Measurements from ENCODE around the gene SNUPN. TPM values are rescaled to one million over a fixed set of nuclear protein-coding genes. Genes with fewer than 3 reads are reported as not detected.

Gene SNUPN
- total and polyA plus RNA-seq, 3 donors from 2014 or later = 37.0 to 97.5 (median 44.6) TPM

DNA sequence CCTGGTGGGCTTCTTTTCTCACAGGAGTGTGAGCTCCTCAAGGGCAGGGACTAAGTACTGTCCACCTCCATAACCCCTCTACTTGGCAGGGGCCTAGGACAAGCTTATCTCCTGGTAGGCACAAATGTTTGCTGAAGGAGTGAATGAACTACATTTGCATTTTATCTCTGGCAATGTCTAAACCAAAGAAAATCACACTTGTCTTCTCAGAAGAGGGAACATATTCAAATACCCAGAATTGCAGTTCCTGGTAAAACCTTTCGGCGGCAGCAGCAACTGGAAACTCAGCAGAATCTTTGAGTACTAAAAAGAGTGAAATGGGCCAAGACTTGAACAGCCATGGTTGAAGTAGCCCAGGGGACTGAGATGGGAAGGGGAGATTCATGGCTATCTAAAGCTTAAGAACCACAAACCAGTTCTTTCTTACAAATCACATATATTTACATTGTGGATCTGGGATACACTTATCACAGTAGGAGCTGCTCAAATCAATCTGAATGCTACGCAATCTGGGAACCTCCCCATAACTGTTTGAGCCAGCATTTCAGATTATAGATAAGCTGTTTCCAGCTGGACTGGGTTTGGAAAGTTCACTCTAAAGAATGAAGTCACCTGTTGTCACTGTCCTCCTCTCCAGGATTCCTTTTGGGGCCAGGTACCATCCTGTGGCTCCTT lies 27.7 kb downstream of the SNUPN start:
- peaks cover 24% of the 10 kb centered on the region for H3K4me1 ChIP-seq
- H3K36me3 ChIP-seq (ENCODE audit: low read depth, missing control alignments) = no peaks in the 10 kb centered on the region
- no peaks in the 10 kb centered on the region for H3K9me3 ChIP-seq
- peak overlapping the region in 1 of 2 donors; percentile 22 for H3K27ac ChIP-seq
- DNase-seq = no peak
- TF ChIP-seq POLR2A (IDR thresholded peaks at IDR 0.05) = no peak
- TF ChIP-seq, protein P1, sequence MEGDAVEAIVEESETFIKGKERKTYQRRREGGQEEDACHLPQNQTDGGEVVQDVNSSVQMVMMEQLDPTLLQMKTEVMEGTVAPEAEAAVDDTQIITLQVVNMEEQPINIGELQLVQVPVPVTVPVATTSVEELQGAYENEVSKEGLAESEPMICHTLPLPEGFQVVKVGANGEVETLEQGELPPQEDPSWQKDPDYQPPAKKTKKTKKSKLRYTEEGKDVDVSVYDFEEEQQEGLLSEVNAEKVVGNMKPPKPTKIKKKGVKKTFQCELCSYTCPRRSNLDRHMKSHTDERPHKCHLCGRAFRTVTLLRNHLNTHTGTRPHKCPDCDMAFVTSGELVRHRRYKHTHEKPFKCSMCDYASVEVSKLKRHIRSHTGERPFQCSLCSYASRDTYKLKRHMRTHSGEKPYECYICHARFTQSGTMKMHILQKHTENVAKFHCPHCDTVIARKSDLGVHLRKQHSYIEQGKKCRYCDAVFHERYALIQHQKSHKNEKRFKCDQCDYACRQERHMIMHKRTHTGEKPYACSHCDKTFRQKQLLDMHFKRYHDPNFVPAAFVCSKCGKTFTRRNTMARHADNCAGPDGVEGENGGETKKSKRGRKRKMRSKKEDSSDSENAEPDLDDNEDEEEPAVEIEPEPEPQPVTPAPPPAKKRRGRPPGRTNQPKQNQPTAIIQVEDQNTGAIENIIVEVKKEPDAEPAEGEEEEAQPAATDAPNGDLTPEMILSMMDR (IDR thresholded peaks at IDR 0.05) = no peak
- intact Hi-C loops (cut with DNase I; ENCODE audit: low total_unique reads) = no loop called here
- H3K27me3 ChIP-seq = no peaks in the 10 kb centered on the region
- H3K4me3 ChIP-seq = no peak overlapping the region
- WGBS, 2 donors = 70 to 78% methylated on average over 3 of the region's 3 CpGs

DNA sequence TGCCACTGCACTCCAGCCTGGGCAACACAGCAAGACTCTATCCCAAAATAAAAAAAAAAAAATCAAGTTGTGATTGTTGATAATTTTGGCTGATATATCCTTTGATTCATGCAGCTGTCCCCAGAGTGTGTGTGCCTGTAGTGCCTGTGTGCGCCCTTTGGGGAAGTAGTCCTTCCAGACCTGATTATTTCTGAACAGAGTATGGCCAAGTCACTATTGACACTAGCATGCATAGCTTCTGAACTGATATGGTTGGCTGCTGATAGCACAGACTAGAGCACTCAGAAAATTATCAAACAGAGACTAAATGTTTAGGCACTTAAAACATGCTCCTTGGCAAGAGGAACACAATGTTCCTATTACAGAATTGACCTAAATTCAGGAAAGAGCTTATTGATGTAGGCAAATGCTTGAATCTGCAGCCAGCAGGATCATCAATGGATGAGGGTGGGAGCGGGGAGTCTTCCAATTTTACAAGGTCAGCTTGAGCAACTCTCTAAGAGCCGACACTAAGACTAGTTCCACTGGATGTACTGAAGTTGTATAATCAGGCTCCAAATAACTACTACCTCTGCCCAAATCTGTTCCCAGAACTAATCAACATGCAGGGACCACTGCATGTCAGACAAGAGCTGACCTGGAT lies 28.7 kb downstream of the SNUPN start:
- no peak for DNase-seq
- intact Hi-C loops (cut with DNase I; ENCODE audit: low total_unique reads) = no loop called here
- no peak for TF ChIP-seq POLR2A (IDR thresholded peaks at IDR 0.05)
- TF ChIP-seq, protein P1 (IDR thresholded peaks at IDR 0.05) = no peak
- 49 to 60% methylated on average over 3 of the region's 3 CpGs for WGBS, 2 donors
- Histone ChIP-seq H3K4me3 (no peak overlapping the region), H3K27ac (peak overlapping the region in 1 of 2 donors; percentile 22), H3K27me3 (no peaks in the 10 kb centered on the region), H3K36me3 (ENCODE audit: low read depth, missing control alignments) (no peaks in the 10 kb centered on the region), H3K9me3 (no peaks in the 10 kb centered on the region), H3K4me1 (peaks cover 29% of the 10 kb centered on the region)

DNA sequence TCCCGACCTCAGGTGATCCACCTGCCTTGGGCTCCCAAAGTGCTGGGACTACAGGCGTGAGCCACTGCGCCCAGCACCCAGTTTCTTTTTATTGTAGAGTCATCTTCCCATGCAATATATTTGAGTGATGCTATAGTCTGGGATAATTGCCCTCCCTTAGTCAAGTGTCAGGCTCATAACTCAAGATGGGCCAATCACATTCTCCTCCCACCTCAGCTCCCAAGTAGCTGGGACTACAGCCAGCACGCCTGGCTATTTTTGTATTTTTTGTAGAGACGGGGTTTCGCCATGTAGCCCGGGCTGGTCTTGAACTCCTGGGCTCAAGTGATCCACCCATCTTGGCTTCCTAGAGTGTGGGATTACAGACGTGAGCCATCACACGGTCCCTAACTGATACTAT lies 31.2 kb downstream of the SNUPN start:
- TF ChIP-seq, protein P1 (IDR thresholded peaks at IDR 0.05) = no peak
- no peak for TF ChIP-seq POLR2A (IDR thresholded peaks at IDR 0.05)
- H3K36me3 ChIP-seq (ENCODE audit: low read depth, missing control alignments) = no peaks in the 10 kb centered on the region
- no peak overlapping the region for H3K4me3 ChIP-seq
- H3K4me1 ChIP-seq = peaks cover 29% of the 10 kb centered on the region
- H3K9me3 ChIP-seq = no peaks in the 10 kb centered on the region
- 88 to 92% methylated on average over 9 of the region's 9 CpGs for WGBS, 2 donors
- intact Hi-C loops (cut with DNase I; ENCODE audit: low total_unique reads) = no loop called here
- H3K27ac ChIP-seq = no peak overlapping the region
- DNase-seq = no peak
- H3K27me3 ChIP-seq = no peaks in the 10 kb centered on the region

DNA sequence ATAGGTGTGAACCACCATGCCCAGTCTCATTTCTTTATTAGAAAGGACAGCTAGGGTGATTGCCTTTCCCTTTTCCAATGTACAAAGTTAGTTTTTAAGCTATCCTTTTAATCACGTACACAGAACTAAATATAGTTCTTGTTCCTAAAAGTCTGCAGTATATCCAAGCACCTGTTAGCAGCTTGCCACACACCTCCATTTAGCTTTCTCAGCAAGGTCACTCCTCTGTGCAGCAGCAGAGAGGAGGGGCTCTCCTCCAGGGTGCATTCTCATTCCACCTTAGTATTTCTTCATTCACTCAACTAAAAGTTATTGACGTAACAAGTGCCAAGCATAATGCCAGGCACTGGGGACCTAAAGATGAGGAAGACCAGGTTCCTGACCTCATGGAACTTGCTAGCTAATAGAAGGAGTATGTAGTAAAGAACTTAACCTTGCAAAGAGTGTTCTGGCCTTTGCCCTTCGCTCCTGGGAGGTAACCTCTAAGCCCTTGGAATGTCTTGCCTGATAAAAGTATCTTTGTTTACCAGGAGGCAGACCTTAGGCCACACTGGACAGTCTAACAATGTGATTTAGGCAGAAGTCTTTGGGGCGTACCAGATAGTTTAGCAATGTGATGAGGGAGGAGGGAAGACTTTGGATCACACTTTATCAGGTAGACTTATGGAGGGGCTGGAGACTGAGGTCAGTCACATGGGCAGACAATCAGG lies 33.7 kb downstream of the SNUPN start:
- no peaks in the 10 kb centered on the region for H3K36me3 ChIP-seq (ENCODE audit: low read depth, missing control alignments)

More for the DNA sequence above, 33.7 kb downstream of the SNUPN start:
- Histone ChIP-seq H3K9me3 (no peaks in the 10 kb centered on the region), H3K4me3 (no peak overlapping the region), H3K27me3 (no peaks in the 10 kb centered on the region), H3K27ac (no peak overlapping the region), H3K4me1 (peaks cover 11% of the 10 kb centered on the region)
- 60 to 77% methylated on average over 4 of the region's 4 CpGs for WGBS, 2 donors
- TF ChIP-seq, protein P1 (IDR thresholded peaks at IDR 0.05) = no peak
- TF ChIP-seq POLR2A (IDR thresholded peaks at IDR 0.05) = no peak
- intact Hi-C loops (cut with DNase I; ENCODE audit: low total_unique reads) = no loop called here
- DNase-seq = no peak

All from testis (tissue), 3 donors.